ENCODE measurements around the gene PPFIA2.

DNA sequence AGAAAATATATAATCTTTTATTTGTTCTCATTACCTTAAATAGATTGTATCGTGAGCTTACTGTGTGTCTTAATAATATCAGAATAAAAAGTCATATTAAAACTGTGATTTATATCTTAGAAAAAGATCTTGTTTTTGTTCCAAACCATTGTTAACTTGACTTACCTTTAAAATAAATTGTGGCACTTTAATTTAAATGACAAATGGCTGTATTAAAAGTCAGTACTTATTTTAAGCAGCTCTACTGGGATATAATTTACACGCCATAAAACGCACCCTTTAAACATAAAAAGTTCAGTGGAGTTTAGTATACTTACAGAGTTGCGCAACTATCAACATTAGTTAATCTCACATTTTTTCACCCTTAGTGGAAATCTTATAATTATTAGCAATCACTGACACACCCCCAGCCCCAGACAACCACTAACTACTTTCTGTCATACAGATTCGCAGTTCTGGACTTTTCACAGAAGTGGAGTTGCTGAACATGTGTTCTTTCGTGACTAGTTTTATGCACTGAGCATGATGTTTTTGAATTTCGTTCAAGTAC is 369.5 kb downstream of the PPFIA2 start:
- TF ChIP-seq, protein P1, sequence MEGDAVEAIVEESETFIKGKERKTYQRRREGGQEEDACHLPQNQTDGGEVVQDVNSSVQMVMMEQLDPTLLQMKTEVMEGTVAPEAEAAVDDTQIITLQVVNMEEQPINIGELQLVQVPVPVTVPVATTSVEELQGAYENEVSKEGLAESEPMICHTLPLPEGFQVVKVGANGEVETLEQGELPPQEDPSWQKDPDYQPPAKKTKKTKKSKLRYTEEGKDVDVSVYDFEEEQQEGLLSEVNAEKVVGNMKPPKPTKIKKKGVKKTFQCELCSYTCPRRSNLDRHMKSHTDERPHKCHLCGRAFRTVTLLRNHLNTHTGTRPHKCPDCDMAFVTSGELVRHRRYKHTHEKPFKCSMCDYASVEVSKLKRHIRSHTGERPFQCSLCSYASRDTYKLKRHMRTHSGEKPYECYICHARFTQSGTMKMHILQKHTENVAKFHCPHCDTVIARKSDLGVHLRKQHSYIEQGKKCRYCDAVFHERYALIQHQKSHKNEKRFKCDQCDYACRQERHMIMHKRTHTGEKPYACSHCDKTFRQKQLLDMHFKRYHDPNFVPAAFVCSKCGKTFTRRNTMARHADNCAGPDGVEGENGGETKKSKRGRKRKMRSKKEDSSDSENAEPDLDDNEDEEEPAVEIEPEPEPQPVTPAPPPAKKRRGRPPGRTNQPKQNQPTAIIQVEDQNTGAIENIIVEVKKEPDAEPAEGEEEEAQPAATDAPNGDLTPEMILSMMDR (IDR thresholded peaks at IDR 0.05): no peak
- TF ChIP-seq EP300 (IDR thresholded peaks at IDR 0.05; ENCODE audit: low read depth): no peak
- no peak for TF ChIP-seq POLR2A (IDR thresholded peaks at IDR 0.05)
- TF ChIP-seq POLR2AphosphoS5 (IDR thresholded peaks at IDR 0.05): no peak
